Caco-2 (cell line): ENCODE data around the gene PRR5. TPM values are rescaled to one million over a fixed set of nuclear protein-coding genes. Genes with fewer than 3 reads are reported as not detected.

Source experiments
- BruUV-seq: library from RNA; stranded (reverse); fragments of 400-500 nt; replicated peaks from 2 replicates; lab custom pipeline; 2021; lab: Mats Ljungman, UMichigan
- CTCF ChIA-PET: fragments of 300-600 bp; sonication (Branson Sonifier 250); formaldehyde crosslinking; loops from one replicate; lab custom pipeline; 2022; ENCODE audit warnings: antibody characterized with exemption; lab: Charles Lee
- POLR2A ChIA-PET: fragments of 300-600 bp; sonication (Branson Sonifier 250); formaldehyde crosslinking; loops from one replicate; lab custom pipeline; 2022; ENCODE audit warnings: antibody characterized with exemption; lab: Charles Lee
- DNase-seq, 2 experiments: peaks; one replicate each; pipeline versions ENCODE4 v3.0.0 to v3.0.0-alpha.2; 2020 to 2022
- H3K27me3 ChIP-seq: replicated peaks from 2 replicates; pipeline ENCODE4 v1.6.0; 2011; ENCODE audit warnings: low read length; ENCODE audit not compliant: control insufficient read depth, insufficient read depth
- H3K36me3 ChIP-seq: 2 replicates; pipeline ENCODE4 v1.5.1; 2011; ENCODE audit warnings: low read length; ENCODE audit not compliant: control insufficient read depth, insufficient read depth
- H3K4me1 ChIP-seq: fragments of 250-450 bp; sonication (Bioruptor Pico); 2 replicates; pipeline ENCODE4 v1.5.1; 2020; ENCODE audit warnings: mild to moderate bottlenecking
- H3K4me3 ChIP-seq: 2 replicates; pipeline ENCODE4 v1.5.1; 2011; ENCODE audit warnings: low read depth, mild to moderate bottlenecking, control low read depth, low read length
- H3K9me3 ChIP-seq: fragments of 250-450 bp; sonication (Bioruptor Pico); 2 replicates; pipeline ENCODE4 v1.5.1; 2020; ENCODE audit warnings: mild to moderate bottlenecking, moderate library complexity
- H3K27ac Mint-ChIP-seq: one replicate; pipeline ENCODE4 v1.8.0; 2022; ENCODE audit warnings: mixed read lengths; ENCODE audit not compliant: unreplicated experiment
- H3K27me3 Mint-ChIP-seq: one replicate; pipeline ENCODE4 v1.8.0; 2022; ENCODE audit warnings: mixed read lengths; ENCODE audit not compliant: insufficient read depth, unreplicated experiment
- H3K36me3 Mint-ChIP-seq: one replicate; pipeline ENCODE4 v1.8.0; 2022; ENCODE audit warnings: mild to moderate bottlenecking, mixed read lengths; ENCODE audit not compliant: insufficient read depth, unreplicated experiment
- H3K4me1 Mint-ChIP-seq: one replicate; pipeline ENCODE4 v1.8.0; 2022; ENCODE audit warnings: low read depth, mixed read lengths; ENCODE audit not compliant: unreplicated experiment
- H3K4me3 Mint-ChIP-seq: one replicate; pipeline ENCODE4 v1.8.0; 2022; ENCODE audit warnings: mild to moderate bottlenecking, moderate library complexity, mixed read lengths; ENCODE audit not compliant: unreplicated experiment
- H3K9me3 Mint-ChIP-seq: one replicate; pipeline ENCODE4 v1.8.0; 2022; ENCODE audit warnings: mixed read lengths; ENCODE audit not compliant: unreplicated experiment
- CTCF ChIP-seq, 2 experiments: fragments of 200-600 bp in 1 of 2; IDR thresholded peaks; 1 replicate in 1 of 2; 2 replicates in 1 of 2; pipeline versions ENCODE4 v1.5.1 to v1.8.0; 2011 to 2022; ENCODE audit warnings: antibody characterized with exemption in 1 of 2, control low read depth in 1 of 2, inconsistent platforms in 1 of 2, low read depth in 1 of 2, low read length in 1 of 2, mild to moderate bottlenecking in 1 of 2, moderate library complexity in 1 of 2; ENCODE audit not compliant: insufficient read depth in 1 of 2, severe bottlenecking in 1 of 2, unreplicated experiment in 1 of 2
- intact Hi-C: fragments of 100-400 bp; cut with micrococcal nuclease; formaldehyde crosslinking; loops from one replicate; pipeline ENCODE4 v1.10.0; 2022; ENCODE audit not compliant: unreplicated experiment
- total RNA-seq: library from RNA; stranded (reverse); gene quantifications from 2 replicates; pipeline ENCODE4 v1.2.3, GENCODE V29; 2022

The PRR5 gene
- total RNA-seq, 1 experiment from 2014 or later, result 82.8 TPM

- H3K36me3 Mint-ChIP-seq, result peaks cover 35% of the 10 kb centered on the region
- Histone ChIP-seq H3K27me3 (no peaks in the 10 kb centered on the region), H3K36me3 (no peaks in the 10 kb centered on the region), H3K4me1 (peaks cover 51% of the 10 kb centered on the region), H3K4me3 (peak overlapping the region; percentile 81), H3K9me3 (no peaks in the 10 kb centered on the region)
- peak overlapping the region; percentile 94 for H3K27ac Mint-ChIP-seq
- DNase-seq, result peak; percentile 40 to 61
- intact Hi-C loops, result no loop called here
- peak overlapping the region; percentile 88 for H3K4me3 Mint-ChIP-seq
- H3K4me1 Mint-ChIP-seq, result peaks cover 28% of the 10 kb centered on the region
- POLR2A ChIA-PET, result interaction anchor here (0.7 kb wide), 1 partner anchor 16 kb away, joined by 3 read pairs; no protein-coding TSS in a partner anchor
- no TSS peak for BruUV-seq
- no peaks in the 10 kb centered on the region for H3K27me3 Mint-ChIP-seq
- no peaks in the 10 kb centered on the region for H3K9me3 Mint-ChIP-seq
- CTCF ChIA-PET, result interaction anchor here (0.7 kb wide), 2 partner anchors 64 to 186 kb away, joined by 4 read pairs; no protein-coding TSS in a partner anchor
- no peak for TF ChIP-seq CTCF (IDR thresholded peaks at IDR 0.05; ENCODE audit: insufficient read depth in 1 of 2, low read depth in 1 of 2, low read length in 1 of 2, severe bottlenecking in 1 of 2, unreplicated experiment in 1 of 2)
These were observed 51.4 kb downstream of the PRR5 start for GRCh38 chr22:44753189-44754042.

GRCh38 chr22:44754998-44755397, 53.0 kb downstream of the PRR5 start:
- H3K9me3 Mint-ChIP-seq, result no peaks in the 10 kb centered on the region
- H3K27ac Mint-ChIP-seq, result peak overlapping the region; percentile 94
- no peaks in the 10 kb centered on the region for H3K27me3 ChIP-seq
- no peak for TF ChIP-seq CTCF (IDR thresholded peaks at IDR 0.05; ENCODE audit: insufficient read depth in 1 of 2, low read depth in 1 of 2, low read length in 1 of 2, severe bottlenecking in 1 of 2, unreplicated experiment in 1 of 2)
- no peaks in the 10 kb centered on the region; the same call in 1 of the 2 replicates for H3K36me3 ChIP-seq
- H3K4me3 ChIP-seq, result no peak overlapping the region
- intact Hi-C loops, result no loop called here
- ChIA-PET CTCF (interaction anchor here (0.7 to 2.3 kb wide), 2 partner anchors 11 to 30 kb away, joined by 3 to 7 read pairs; no protein-coding TSS in a partner anchor), POLR2A (interaction anchor here (0.5 kb wide), 1 partner anchor 917 kb away, joined by 4 read pairs; the partner anchor contains the start of gene ATXN10)
- peak overlapping the region; percentile 88 for H3K4me3 Mint-ChIP-seq
- peaks cover 48% of the 10 kb centered on the region for H3K36me3 Mint-ChIP-seq
- H3K9me3 ChIP-seq, result no peaks in the 10 kb centered on the region
- peaks cover 34% of the 10 kb centered on the region for H3K4me1 Mint-ChIP-seq
- peaks cover 63% of the 10 kb centered on the region for H3K4me1 ChIP-seq
- H3K27me3 Mint-ChIP-seq, result no peaks in the 10 kb centered on the region
- BruUV-seq, result no TSS peak
- DNase-seq, result no peak

- CTCF ChIA-PET, result interaction anchor here (2.3 kb wide), 1 partner anchor 12 kb away, joined by 7 read pairs; no protein-coding TSS in a partner anchor
- POLR2A ChIA-PET, result interaction anchor here (0.5 to 1.2 kb wide), 3 partner anchors 12 to 916 kb away, joined by 3 to 4 read pairs (median 3); partner anchors contain the start of gene ATXN10
- Mint-ChIP-seq H3K27ac (peak overlapping the region; percentile 94), H3K4me1 (peaks cover 34% of the 10 kb centered on the region), H3K27me3 (no peaks in the 10 kb centered on the region), H3K4me3 (peak overlapping the region; percentile 88), H3K36me3 (peaks cover 51% of the 10 kb centered on the region), H3K9me3 (no peaks in the 10 kb centered on the region)
- TF ChIP-seq CTCF (IDR thresholded peaks at IDR 0.05; ENCODE audit: insufficient read depth in 1 of 2, low read depth in 1 of 2, low read length in 1 of 2, severe bottlenecking in 1 of 2, unreplicated experiment in 1 of 2), result no peak
- H3K9me3 ChIP-seq, result no peaks in the 10 kb centered on the region
- no peaks in the 10 kb centered on the region for H3K27me3 ChIP-seq
- BruUV-seq, result no TSS peak
- H3K36me3 ChIP-seq, result no peaks in the 10 kb centered on the region; the same call in 1 of the 2 replicates
- no peak overlapping the region for H3K4me3 ChIP-seq
- H3K4me1 ChIP-seq, result peaks cover 64% of the 10 kb centered on the region
- intact Hi-C loops, result no loop called here
- no peak for DNase-seq
These were observed 53.4 kb downstream of the PRR5 start for GRCh38 chr22:44755417-44755816.
